Osteoblast (primary cell): ENCODE measurements around the gene SYT6. TPM values are rescaled to one million over a fixed set of nuclear protein-coding genes. Genes with fewer than 3 reads are reported as not detected.
"Not testable (repeated sequence)": the region's sequence is repeated elsewhere in the genome, so short reads cannot be mapped to it uniquely, and the experiment has no call there.

Source experiments
- DNase-seq: peaks from one replicate; pipeline ENCODE4 v3.0.0; 2011; ENCODE audit warnings: low spot score, mixed read lengths; ENCODE audit not compliant: insufficient read length; ENCODE audit errors: missing footprints
- H2AFZ ChIP-seq: 2 replicates; pipeline ENCODE4 v1.6.0; 2011; ENCODE audit warnings: mild to moderate bottlenecking, low read length
- H3K27ac ChIP-seq: 2 replicates; pipeline ENCODE4 v1.5.1; 2011; ENCODE audit warnings: mild to moderate bottlenecking, low read depth, low read length, moderate library complexity
- H3K27me3 ChIP-seq: 2 replicates; pipeline ENCODE4 v1.6.0; 2012; ENCODE audit warnings: mild to moderate bottlenecking, control low read depth, inconsistent platforms, low read length, moderate library complexity; ENCODE audit not compliant: insufficient read depth
- H3K36me3 ChIP-seq: 2 replicates; pipeline ENCODE4 v1.5.1; 2011; ENCODE audit warnings: mild to moderate bottlenecking, low read length, control low read depth, moderate library complexity; ENCODE audit not compliant: insufficient read depth
- H3K4me1 ChIP-seq: 2 replicates; pipeline ENCODE4 v1.5.1; 2011; ENCODE audit warnings: mild to moderate bottlenecking, low read length, control low read depth, moderate library complexity; ENCODE audit not compliant: insufficient read depth
- H3K4me2 ChIP-seq: 2 replicates; pipeline ENCODE4 v1.6.0; 2011; ENCODE audit warnings: mild to moderate bottlenecking, low read length; ENCODE audit not compliant: insufficient read depth
- H3K4me3 ChIP-seq: fragments of 200-600 bp; sonication (generic); 3 replicates; pipeline ENCODE4 v1.5.1; 2012; ENCODE audit warnings: mild to moderate bottlenecking, low read length, inconsistent platforms; ENCODE audit not compliant: insufficient read depth
- H3K79me2 ChIP-seq: 2 replicates; pipeline ENCODE4 v1.6.0; 2012; ENCODE audit warnings: mild to moderate bottlenecking, low read length, control low read depth, inconsistent platforms; ENCODE audit not compliant: insufficient read depth
- H3K9me3 ChIP-seq: 2 replicates; pipeline ENCODE4 v1.5.1; 2011; ENCODE audit warnings: low read depth, low read length, control low read depth
- H4K20me1 ChIP-seq: 2 replicates; pipeline ENCODE4 v1.6.0; 2012; ENCODE audit warnings: mild to moderate bottlenecking, low read length, control low read depth; ENCODE audit not compliant: insufficient read depth
- CTCF ChIP-seq: IDR thresholded peaks from 2 replicates; pipeline ENCODE4 v1.5.1; 2011; ENCODE audit warnings: mild to moderate bottlenecking, low read depth, low read length, moderate library complexity; ENCODE audit errors: extremely low read depth
- total RNA-seq: library from RNA; depleted of rRNA; stranded (reverse); fragments of >200 nt; gene quantifications from 2 replicates; pipeline ENCODE4 v1.2.3, GENCODE V29; 2012

SYT6 gene
- total RNA-seq, 1 donor: 0.36 TPM

GRCh38 chr1:114065671-114066070, 88.0 kb downstream of the SYT6 start:
- H3K9me3 ChIP-seq, H2AFZ ChIP-seq, H3K4me2 ChIP-seq, H3K27me3 ChIP-seq, DNase-seq, H3K36me3 ChIP-seq, H4K20me1 ChIP-seq, H3K79me2 ChIP-seq, H3K4me1 ChIP-seq, H3K4me3 ChIP-seq, H3K27ac ChIP-seq: not testable (repeated sequence)

- Histone ChIP-seq H3K27ac (no peak overlapping the region), H2AFZ (no peak overlapping the region), H3K4me3 (no peak overlapping the region), H3K4me1 (no peaks in the 10 kb centered on the region), H3K79me2 (no peaks in the 10 kb centered on the region), H4K20me1 (no peaks in the 10 kb centered on the region), H3K4me2 (no peak overlapping the region), H3K36me3 (no peaks in the 10 kb centered on the region), H3K9me3 (no peaks in the 10 kb centered on the region), H3K27me3 (no peaks in the 10 kb centered on the region)
- no peak for DNase-seq
- no peak for TF ChIP-seq CTCF
These were observed 90.1 kb downstream of the SYT6 start for GRCh38 chr1:114063544-114063943.

GRCh38 chr1:114062477-114063099, 91.1 kb downstream of the SYT6 start:
- H3K4me2 ChIP-seq: no peak overlapping the region

GRCh38 chr1:114061121-114061830, 92.4 kb downstream of the SYT6 start:
- no peak overlapping the region for H3K4me2 ChIP-seq
- no peaks in the 10 kb centered on the region for H3K79me2 ChIP-seq
- no peaks in the 10 kb centered on the region for H3K4me1 ChIP-seq
- H3K4me3 ChIP-seq: no peak overlapping the region
- no peak overlapping the region for H2AFZ ChIP-seq
- no peaks in the 10 kb centered on the region for H4K20me1 ChIP-seq
- H3K27ac ChIP-seq: no peak overlapping the region
- TF ChIP-seq CTCF: no peak
- H3K9me3 ChIP-seq: peaks cover 2% of the 10 kb centered on the region
- no peaks in the 10 kb centered on the region for H3K36me3 ChIP-seq
- H3K27me3 ChIP-seq: no peaks in the 10 kb centered on the region
- DNase-seq: peak; percentile 38

More at GRCh38 chr1:114062477-114063099, 91.1 kb downstream of the SYT6 start:
- Histone ChIP-seq H3K4me1 (no peaks in the 10 kb centered on the region), H3K27me3 (no peaks in the 10 kb centered on the region), H3K4me3 (no peak overlapping the region), H3K79me2 (no peaks in the 10 kb centered on the region), H3K36me3 (no peaks in the 10 kb centered on the region), H4K20me1 (no peaks in the 10 kb centered on the region), H3K9me3 (no peaks in the 10 kb centered on the region), H2AFZ (no peak overlapping the region), H3K27ac (no peak overlapping the region)
- DNase-seq: no peak
- TF ChIP-seq CTCF: no peak

- H3K27me3 ChIP-seq, H3K4me3 ChIP-seq, H3K9me3 ChIP-seq, DNase-seq, H3K36me3 ChIP-seq, H3K79me2 ChIP-seq, H3K27ac ChIP-seq, H2AFZ ChIP-seq, H3K4me2 ChIP-seq, H4K20me1 ChIP-seq, H3K4me1 ChIP-seq: not testable (repeated sequence)
These were observed 95.4 kb downstream of the SYT6 start for GRCh38 chr1:114058236-114058635.
